ENCODE measurements around the gene MTERF1. TPM values are rescaled to one million over a fixed set of nuclear protein-coding genes. Genes with fewer than 3 reads are reported as not detected.

MTERF1 gene
- total and polyA plus RNA-seq, 11 donors: 5.5 to 11.6 (median 7.3) TPM

- intact Hi-C loops (cut with DNase I): no loop called here
- no peaks in the 10 kb centered on the region for H3K36me3 ChIP-seq
- H3K9me3 ChIP-seq: no peaks in the 10 kb centered on the region
- peaks cover 0 to 8% (median 0%) of the 10 kb centered on the region in 12 donors for H3K4me1 ChIP-seq
- H3K27ac ChIP-seq: no peak overlapping the region
- TF ChIP-seq POLR2A (IDR thresholded peaks at IDR 0.05) (no peak), CTCF (IDR thresholded peaks at IDR 0.05) (no peak)
- WGBS, 4 donors: 64 to 74% (median 70%) methylated on average over 2 of the region's 2 CpGs
- no peak overlapping the region for H3K4me3 ChIP-seq
- no peak for DNase-seq
- ATAC-seq: no peak
- no peaks in the 10 kb centered on the region for H3K27me3 ChIP-seq
These were observed 45.2 kb downstream of the MTERF1 start for GRCh38 chr7:91835091-91835825.

GRCh38 chr7:91832493-91833045 is 47.9 kb downstream of the MTERF1 start:
- Histone ChIP-seq H3K27ac (no peak overlapping the region), H3K4me1 (peaks cover 0 to 8% (median 0%) of the 10 kb centered on the region in 12 donors), H3K27me3 (no peaks in the 10 kb centered on the region), H3K9me3 (no peaks in the 10 kb centered on the region), H3K36me3 (no peaks in the 10 kb centered on the region), H3K4me3 (no peak overlapping the region)
- ATAC-seq: no peak
- no peak for TF ChIP-seq POLR2A (IDR thresholded peaks at IDR 0.05)
- no peak for TF ChIP-seq CTCF (IDR thresholded peaks at IDR 0.05)
- intact Hi-C loops (cut with DNase I): loop anchor here in 1 of 10 donors (5.0 kb wide), 1 partner anchor 40 kb away; no protein-coding TSS in a partner anchor
- DNase-seq: no peak
- WGBS, 4 donors: 84 to 89% (median 87%) methylated on average over 7 of the region's 7 CpGs

GRCh38 chr7:91827169-91827568 is 53.3 kb downstream of the MTERF1 start:
- no peak overlapping the region for H3K27ac ChIP-seq
- DNase-seq (no peak), ATAC-seq (no peak)
- peaks cover 0 to 2% (median 0%) of the 10 kb centered on the region in 12 donors for H3K9me3 ChIP-seq
- no peaks in the 10 kb centered on the region for H3K27me3 ChIP-seq
- TF ChIP-seq POLR2A (IDR thresholded peaks at IDR 0.05) (no peak), CTCF (IDR thresholded peaks at IDR 0.05) (no peak)
- H3K4me3 ChIP-seq: no peak overlapping the region
- peaks cover 0 to 4% (median 0%) of the 10 kb centered on the region in 9 donors for H3K36me3 ChIP-seq
- 91 to 95% (median 93%) methylated on average over 2 of the region's 2 CpGs for WGBS, 4 donors
- peaks cover 0 to 5% (median 0%) of the 10 kb centered on the region in 12 donors for H3K4me1 ChIP-seq
- intact Hi-C loops (cut with DNase I): loop anchor here in 3 of 10 donors (5.0 kb wide), 2 partner anchors 50 to 620 kb away; partner anchors contain the start of gene GATAD1 (in 2 of the 3)

GRCh38 chr7:91826377-91826776 is 54.1 kb downstream of the MTERF1 start:
- H3K4me3 ChIP-seq: no peak overlapping the region
- no peak overlapping the region for H3K27ac ChIP-seq
- no peaks in the 10 kb centered on the region for H3K27me3 ChIP-seq
- peaks cover 0 to 5% (median 0%) of the 10 kb centered on the region in 12 donors for H3K4me1 ChIP-seq
- TF ChIP-seq CTCF (IDR thresholded peaks at IDR 0.05) (no peak), POLR2A (IDR thresholded peaks at IDR 0.05) (no peak)
- ATAC-seq (no peak), DNase-seq (no peak)
- peaks cover 0 to 10% (median 0%) of the 10 kb centered on the region in 12 donors for H3K9me3 ChIP-seq
- H3K36me3 ChIP-seq: peaks cover 0 to 4% (median 0%) of the 10 kb centered on the region in 9 donors
- intact Hi-C loops (cut with DNase I): loop anchor here in 3 of 10 donors (5.0 kb wide), 2 partner anchors 51 to 621 kb away; partner anchors contain the start of gene GATAD1 (in 2 of the 3)
- 85 to 90% (median 88%) methylated on average over 1 of the region's 1 CpG for WGBS, 4 donors

Data from heart left ventricle (tissue), 16 donors.